Fibroblast of pulmonary artery (primary cell): ENCODE data around the gene POMT2.
"Not testable (repeated sequence)": the region's sequence is repeated elsewhere in the genome, so short reads cannot be mapped to it uniquely, and the experiment has no call there.

ENCODE experiments used
- DNase-seq: peaks from one replicate; pipeline ENCODE4 v3.0.0-alpha.2; 2010; ENCODE audit warnings: low read depth
- H3K4me3 ChIP-seq: replicated peaks from 2 replicates; pipeline ENCODE4 v1.5.1; 2011; ENCODE audit warnings: low read depth, mild to moderate bottlenecking, control low read depth, low read length, moderate library complexity
- TF ChIP-seq, protein P1 (sequence below): IDR thresholded peaks from 2 replicates; pipeline ENCODE4 v1.5.1; 2011; ENCODE audit warnings: mild to moderate bottlenecking, control low read depth, low read length, inconsistent platforms; ENCODE audit errors: missing control alignments

Gene POMT2

DNA sequence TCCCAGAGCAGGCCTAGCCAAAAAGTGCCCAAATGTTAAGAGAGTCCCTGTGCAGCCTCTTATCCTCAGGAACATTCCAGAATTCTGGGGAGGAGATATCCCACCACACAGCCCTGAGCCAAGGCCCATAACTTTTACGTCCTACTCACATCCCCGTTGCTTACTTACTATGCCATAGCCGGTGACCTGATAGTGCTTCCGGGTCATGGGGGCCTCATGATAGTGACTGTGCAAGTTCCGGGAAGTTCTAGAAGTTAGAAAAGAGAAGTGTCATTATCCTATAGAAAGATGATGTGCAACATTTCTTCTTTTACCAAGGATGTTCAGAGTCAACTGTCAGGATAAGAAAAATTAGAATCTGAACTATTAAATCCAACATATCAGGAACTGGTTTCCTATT, 34.1 kb downstream of the POMT2 start:
- TF ChIP-seq, protein P1, sequence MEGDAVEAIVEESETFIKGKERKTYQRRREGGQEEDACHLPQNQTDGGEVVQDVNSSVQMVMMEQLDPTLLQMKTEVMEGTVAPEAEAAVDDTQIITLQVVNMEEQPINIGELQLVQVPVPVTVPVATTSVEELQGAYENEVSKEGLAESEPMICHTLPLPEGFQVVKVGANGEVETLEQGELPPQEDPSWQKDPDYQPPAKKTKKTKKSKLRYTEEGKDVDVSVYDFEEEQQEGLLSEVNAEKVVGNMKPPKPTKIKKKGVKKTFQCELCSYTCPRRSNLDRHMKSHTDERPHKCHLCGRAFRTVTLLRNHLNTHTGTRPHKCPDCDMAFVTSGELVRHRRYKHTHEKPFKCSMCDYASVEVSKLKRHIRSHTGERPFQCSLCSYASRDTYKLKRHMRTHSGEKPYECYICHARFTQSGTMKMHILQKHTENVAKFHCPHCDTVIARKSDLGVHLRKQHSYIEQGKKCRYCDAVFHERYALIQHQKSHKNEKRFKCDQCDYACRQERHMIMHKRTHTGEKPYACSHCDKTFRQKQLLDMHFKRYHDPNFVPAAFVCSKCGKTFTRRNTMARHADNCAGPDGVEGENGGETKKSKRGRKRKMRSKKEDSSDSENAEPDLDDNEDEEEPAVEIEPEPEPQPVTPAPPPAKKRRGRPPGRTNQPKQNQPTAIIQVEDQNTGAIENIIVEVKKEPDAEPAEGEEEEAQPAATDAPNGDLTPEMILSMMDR: no peak
- no peak for DNase-seq
- no peak overlapping the region for H3K4me3 ChIP-seq

DNA sequence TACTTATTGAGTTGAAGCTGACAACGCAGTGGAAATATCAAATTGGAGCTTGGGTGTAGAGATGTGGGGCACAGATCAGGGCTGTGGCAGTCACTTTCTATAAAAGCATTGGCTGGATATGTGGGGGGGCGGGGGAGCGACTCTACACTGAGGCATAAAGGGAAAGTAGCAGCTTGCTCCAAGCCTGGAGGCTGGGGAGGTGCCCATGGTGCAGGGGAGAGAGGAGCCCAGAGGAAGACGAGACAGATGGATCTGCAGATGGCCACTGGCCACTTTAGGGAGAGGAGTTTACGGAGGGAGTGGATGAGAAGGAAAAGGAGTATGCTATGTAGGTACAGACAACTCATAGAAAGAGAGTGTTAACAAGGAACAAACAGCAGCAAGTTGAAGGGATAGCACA, 36.2 kb downstream of the POMT2 start:
- no peak overlapping the region for H3K4me3 ChIP-seq
- no peak for DNase-seq
- TF ChIP-seq, protein P1: no peak

DNA sequence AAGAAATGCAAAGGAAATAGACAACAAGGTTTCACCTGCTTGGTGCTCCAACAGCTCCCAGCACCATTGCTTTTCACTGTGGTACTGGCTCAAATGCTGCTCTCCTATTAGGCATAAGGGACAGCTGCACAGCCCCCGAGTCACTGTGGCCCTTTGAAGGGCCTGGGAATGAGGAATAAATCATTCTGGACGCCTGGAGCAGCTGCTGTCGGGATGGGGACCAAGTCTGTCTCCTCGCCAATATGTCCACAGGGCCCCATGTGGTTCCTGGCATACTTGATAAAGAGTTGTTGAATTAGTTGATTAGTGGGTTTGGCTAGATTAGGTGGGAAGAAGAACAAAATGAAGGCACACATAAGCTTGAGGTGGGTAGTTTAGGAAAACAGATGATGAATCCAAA, 36.6 kb downstream of the POMT2 start:
- no peak overlapping the region for H3K4me3 ChIP-seq
- TF ChIP-seq, protein P1: no peak
- DNase-seq: no peak

DNA sequence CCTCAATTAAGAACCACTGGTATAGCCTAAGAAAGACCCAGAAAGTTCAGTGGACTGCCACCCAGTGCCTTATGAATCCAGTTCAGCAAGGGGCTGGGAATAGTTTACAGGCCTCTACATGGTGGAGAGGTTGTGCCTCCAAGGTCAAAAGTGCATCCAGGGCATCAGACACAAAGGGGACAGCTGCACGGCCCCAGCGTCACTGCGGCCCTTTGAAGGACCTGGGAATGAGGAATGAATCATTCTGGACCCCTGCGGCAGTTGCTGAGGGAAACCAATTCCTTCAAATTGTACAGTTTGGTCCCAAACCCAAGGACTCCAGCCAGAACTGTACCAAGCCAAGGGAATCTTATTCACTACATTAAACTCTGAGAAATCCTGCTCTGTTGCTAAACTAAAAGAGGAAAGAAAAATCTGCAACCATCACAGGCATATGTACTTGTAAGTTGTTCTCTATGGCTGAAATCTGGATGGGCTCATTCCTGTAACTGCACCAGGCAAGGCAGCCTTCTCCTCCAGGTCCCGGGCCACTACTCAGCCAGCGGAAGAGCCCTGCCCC, 38.8 kb downstream of the POMT2 start:
- TF ChIP-seq, protein P1: no peak
- no peak for DNase-seq
- no peak overlapping the region for H3K4me3 ChIP-seq

DNA sequence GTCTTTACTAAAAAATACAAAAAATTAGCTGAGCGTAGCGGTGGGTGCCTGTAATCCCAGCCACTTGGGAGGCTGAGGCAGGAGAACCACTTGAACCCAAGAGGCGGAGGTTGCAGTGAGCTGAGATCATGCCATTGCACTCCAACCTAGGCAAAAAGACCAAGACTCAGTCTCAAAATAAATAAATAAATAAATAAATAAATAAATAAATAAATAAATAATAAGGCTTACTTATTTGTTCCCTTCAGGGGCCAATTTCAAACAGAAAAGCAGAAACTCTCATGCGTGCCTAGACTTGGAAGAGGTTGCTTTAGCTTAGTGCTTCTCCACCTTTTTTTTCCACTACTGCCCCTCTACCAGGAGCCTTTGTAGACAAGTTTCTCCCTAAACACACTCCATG, 39.8 kb downstream of the POMT2 start:
- DNase-seq, H3K4me3 ChIP-seq: not testable (repeated sequence)

DNA sequence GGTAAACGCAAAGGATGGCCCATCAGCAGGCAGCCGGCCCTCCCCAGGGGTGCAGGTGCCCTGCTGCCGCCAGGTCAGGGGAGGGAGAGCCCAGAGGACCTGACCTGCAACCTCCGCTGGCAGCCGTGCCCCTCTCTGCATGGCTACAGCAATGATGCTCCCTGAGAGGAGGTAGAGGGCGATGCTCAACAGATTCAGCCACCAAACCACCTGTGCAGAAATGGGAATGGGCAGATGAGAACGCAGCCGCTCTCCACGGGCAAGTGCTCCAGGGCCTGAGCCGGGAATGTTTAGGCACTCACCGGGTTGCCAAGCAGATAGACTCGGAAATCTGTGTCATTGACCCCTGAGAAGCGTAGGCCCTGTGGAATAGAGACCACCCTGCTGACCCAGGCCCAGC, 41.0 kb downstream of the POMT2 start:
- TF ChIP-seq, protein P1: no peak
- no peak for DNase-seq
- H3K4me3 ChIP-seq: no peak overlapping the region

DNA sequence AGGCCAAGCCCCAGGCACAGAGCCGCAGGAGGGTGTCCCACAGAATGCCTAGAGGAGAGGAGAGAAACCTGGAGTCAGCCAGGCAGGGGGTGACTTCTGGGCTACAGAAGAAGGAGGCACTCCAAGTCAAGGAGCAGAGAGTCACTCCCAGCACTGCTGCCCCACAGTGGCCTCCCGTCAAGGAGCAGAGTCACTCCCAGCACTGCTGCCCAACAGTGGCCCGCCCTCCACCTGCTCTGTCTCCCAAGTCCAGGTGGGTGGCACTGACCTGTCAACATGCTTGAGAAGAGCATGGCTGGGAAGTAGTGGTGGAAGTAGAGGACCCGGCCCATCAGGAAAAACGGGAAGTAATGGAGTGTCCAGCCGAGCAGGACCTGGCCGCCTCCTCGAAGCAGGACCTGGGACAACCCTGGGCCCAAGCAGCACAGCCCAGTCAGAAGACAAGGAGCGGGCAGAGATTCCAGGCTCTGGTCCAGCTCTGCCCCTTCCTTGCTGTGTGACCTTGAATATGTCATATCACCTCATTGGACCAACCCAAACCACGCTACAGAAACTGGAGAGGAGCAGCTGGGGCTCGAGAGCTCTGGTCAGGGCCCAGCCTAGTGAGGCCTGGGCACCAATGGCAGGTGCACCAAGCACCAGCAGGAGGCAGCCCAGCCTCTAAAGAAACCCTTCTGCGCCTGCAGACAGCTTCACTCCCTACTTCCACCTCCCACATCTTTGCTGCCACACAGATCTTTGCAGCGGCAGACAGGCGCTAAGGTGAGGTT, 42.0 kb downstream of the POMT2 start:
- TF ChIP-seq, protein P1: no peak
- no peak overlapping the region for H3K4me3 ChIP-seq
- DNase-seq: no peak
